Liver (tissue), 9 donors: Measurements from ENCODE around the gene PTK7. TPM values are rescaled to one million over a fixed set of nuclear protein-coding genes. Genes with fewer than 3 reads are reported as not detected.

ENCODE experiments used
- DNase-seq: peaks from one replicate; pipeline ENCODE4 v3.0.0-alpha.2; 2017; ENCODE audit warnings: low spot score
- H3K27ac ChIP-seq, 2 donors: one replicate each; pipeline ENCODE4 v1.7.0; 2013; ENCODE audit warnings: inconsistent platforms in 2 of 2, low read length in 2 of 2, control low read depth in 1 of 2, low read depth in 1 of 2, mild to moderate bottlenecking in 1 of 2
- H3K27me3 ChIP-seq, 4 donors: one replicate each; pipeline versions ENCODE4 v1.6.1 to v1.7.0; 2013; ENCODE audit warnings: low read length in 3 of 4, inconsistent platforms in 1 of 4, mild to moderate bottlenecking in 1 of 4, moderate library complexity in 1 of 4; ENCODE audit not compliant: control insufficient read depth in 4 of 4, insufficient read depth in 4 of 4
- H3K36me3 ChIP-seq, 4 donors: one replicate each; pipeline versions ENCODE4 v1.6.1 to v1.7.0; 2013; ENCODE audit warnings: low read length in 3 of 4, mild to moderate bottlenecking in 3 of 4, low read depth in 1 of 4, moderate library complexity in 1 of 4; ENCODE audit not compliant: control insufficient read depth in 4 of 4, insufficient read depth in 3 of 4
- H3K4me1 ChIP-seq, 4 donors: one replicate each; pipeline versions ENCODE4 v1.6.1 to v1.7.0; 2013; ENCODE audit warnings: low read length in 3 of 4, mild to moderate bottlenecking in 3 of 4, moderate library complexity in 1 of 4; ENCODE audit not compliant: control insufficient read depth in 4 of 4, insufficient read depth in 4 of 4
- H3K4me3 ChIP-seq, 3 donors: one replicate each; pipeline versions ENCODE4 v1.6.1 to v1.7.0; 2013; ENCODE audit warnings: low read length in 3 of 3, control low read depth in 1 of 3, low read depth in 1 of 3, mild to moderate bottlenecking in 1 of 3
- H3K9ac ChIP-seq, 2 donors: one replicate each; pipeline ENCODE4 v1.7.0; 2013; ENCODE audit warnings: low read length in 2 of 2, mild to moderate bottlenecking in 2 of 2, moderate library complexity in 2 of 2, control low read depth in 1 of 2, low read depth in 1 of 2
- H3K9me3 ChIP-seq, 4 donors: one replicate each; pipeline versions ENCODE4 v1.6.1 to v1.7.0; 2013; ENCODE audit warnings: low read length in 3 of 4; ENCODE audit not compliant: control insufficient read depth in 4 of 4
- CTCF ChIP-seq: fragments of 150-350 bp; IDR thresholded peaks from 2 replicates; pipeline ENCODE4 v1.5.1; 2017; ENCODE audit warnings: improper control_type of control experiment, low read depth, low read length; ENCODE audit not compliant: missing input control
- EGR1 ChIP-seq, 2 donors: IDR thresholded peaks; 2 replicates each; pipeline ENCODE4 v1.6.1; 2016 to 2018; ENCODE audit warnings: antibody characterized with exemption in 2 of 2, low read depth in 2 of 2
- FOXA2 ChIP-seq: IDR thresholded peaks from 2 replicates; pipeline ENCODE4 v1.6.1; 2016; ENCODE audit warnings: antibody characterized with exemption
- GABPA ChIP-seq, 2 donors: IDR thresholded peaks in 1 of 2; conservative IDR thresholded peaks in 1 of 2; 2 replicates each; pipeline ENCODE4 v1.6.1; 2016; ENCODE audit warnings: antibody characterized with exemption in 2 of 2, mild to moderate bottlenecking in 1 of 2, moderate library complexity in 1 of 2
- HNF4A ChIP-seq, 2 donors: conservative IDR thresholded peaks; 2 replicates each; pipeline ENCODE4 v1.6.1; 2016; ENCODE audit warnings: antibody characterized with exemption in 2 of 2, mild to moderate bottlenecking in 2 of 2
- HNF4G ChIP-seq: IDR thresholded peaks from 2 replicates; pipeline ENCODE4 v1.6.1; 2016; ENCODE audit warnings: antibody characterized with exemption
- JUND ChIP-seq, 2 donors: IDR thresholded peaks; 2 replicates each; pipeline ENCODE4 v1.6.1; 2016; ENCODE audit warnings: antibody characterized with exemption in 2 of 2
- NR2F2 ChIP-seq: IDR thresholded peaks from 2 replicates; pipeline ENCODE4 v1.6.1; 2016; ENCODE audit warnings: antibody characterized with exemption
- REST ChIP-seq: IDR thresholded peaks from 2 replicates; pipeline ENCODE4 v1.6.1; 2016; ENCODE audit warnings: antibody characterized with exemption, mild to moderate bottlenecking
- RXRA ChIP-seq, 2 donors: IDR thresholded peaks; 2 replicates each; pipeline ENCODE4 v1.6.1; 2017 to 2018; ENCODE audit warnings: antibody characterized with exemption in 2 of 2, mild to moderate bottlenecking in 1 of 2
- SP1 ChIP-seq: IDR thresholded peaks from 2 replicates; pipeline ENCODE4 v1.6.1; 2018; ENCODE audit warnings: antibody characterized with exemption, mild to moderate bottlenecking
- TAF1 ChIP-seq: conservative IDR thresholded peaks from 2 replicates; pipeline ENCODE4 v1.6.1; 2016; ENCODE audit warnings: antibody characterized with exemption, mild to moderate bottlenecking
- ZBTB33 ChIP-seq: IDR thresholded peaks from 2 replicates; pipeline ENCODE4 v1.6.1; 2016; ENCODE audit warnings: antibody characterized with exemption
- WGBS: extraction: QIAGEN DNeasy Blood & Tissue Kit; methylation state at CpG from one replicate; pipeline ENCODE4 v1.1.7; 2013; 5-methylcytosine and 5-hydroxymethylcytosine counted together
- polyA plus RNA-seq, 2 donors: library from polyadenylated mRNA; stranded (reverse) in 1 of 2; unstranded in 1 of 2; fragments of 200-250 nt in 1 of 2; fragments of >200 nt in 1 of 2; fragmentation: Nextera tagmentation in 1 of 2; extraction: Ambion mirVana in 1 of 2; gene quantifications; one replicate each; pipeline versions ENCODE4 v1.2.1 to v1.2.3, GENCODE V29; 2013 to 2015
- total RNA-seq, 2 donors: library from RNA; depleted of rRNA; stranded (reverse); fragments of >200 nt; gene quantifications; one replicate each; pipeline ENCODE4 v1.2.3, GENCODE V29; 2014
- donor health status: healthy.
- donor health status: healthy.
- donor health status: healthy.
- donor health status: healthy.
- donor health status: healthy.

PTK7 gene
- total and polyA plus RNA-seq, 4 donors, result 0.67 to 10.5 (median 1.3) TPM

GRCh38 chr6:43092635-43093034 is 16.5 kb downstream of the PTK7 start (continued):
- TF ChIP-seq GABPA (IDR thresholded peaks at IDR 0.05 in 1 of 2, conservative IDR thresholded peaks at IDR 0.05 in 1 of 2), result no peak

GRCh38 chr6:43093436-43094289 is 17.5 kb downstream of the PTK7 start:
- Histone ChIP-seq H3K36me3 (no peaks in the 10 kb centered on the region), H3K9me3 (no peaks in the 10 kb centered on the region), H3K4me3 (peak overlapping the region in 2 of 3 donors; percentile 22 to 47), H3K27me3 (no peaks in the 10 kb centered on the region), H3K27ac (no peak overlapping the region), H3K4me1 (peaks cover 0 to 7% (median 3%) of the 10 kb centered on the region in 4 donors), H3K9ac (peak overlapping the region in 1 of 2 donors; percentile 20)
- WGBS, result 55% methylated on average over 9 of the region's 9 CpGs
- TF ChIP-seq HNF4G (no peak), HNF4A (conservative IDR thresholded peaks at IDR 0.05) (no peak), REST (peak; percentile 17), GABPA (IDR thresholded peaks at IDR 0.05 in 1 of 2, conservative IDR thresholded peaks at IDR 0.05 in 1 of 2) (peak in 1 of 2 donors; percentile 13), NR2F2 (no peak), RXRA (IDR thresholded peaks at IDR 0.05) (no peak), SP1 (peak; percentile 50), ZBTB33 (no peak)
- DNase-seq, result no peak

- H3K27ac ChIP-seq, result no peak overlapping the region
Measured at GRCh38 chr6:43095939-43096338, 19.8 kb downstream of the PTK7 start.

More at GRCh38 chr6:43095939-43096338, 19.8 kb downstream of the PTK7 start:
- Histone ChIP-seq H3K27me3 (no peaks in the 10 kb centered on the region), H3K9ac (no peak overlapping the region), H3K4me1 (peaks cover 0 to 7% (median 3%) of the 10 kb centered on the region in 4 donors), H3K36me3 (no peaks in the 10 kb centered on the region), H3K9me3 (no peaks in the 10 kb centered on the region), H3K4me3 (no peak overlapping the region)
- no peak for DNase-seq
- WGBS, result 81% methylated on average over 7 of the region's 7 CpGs
- no peak for TF ChIP-seq EGR1 (IDR thresholded peaks at IDR 0.05; ENCODE audit: low read depth in 2 of 2)
- no peak for TF ChIP-seq JUND (IDR thresholded peaks at IDR 0.05)
- no peak for TF ChIP-seq RXRA (IDR thresholded peaks at IDR 0.05)
- TF ChIP-seq TAF1, result no peak
- TF ChIP-seq FOXA2, result no peak
- no peak for TF ChIP-seq ZBTB33
- TF ChIP-seq CTCF, result no peak
- no peak for TF ChIP-seq HNF4G
- TF ChIP-seq NR2F2, result no peak
- no peak for TF ChIP-seq HNF4A (conservative IDR thresholded peaks at IDR 0.05)
